Measurements from ENCODE around the gene NCK1. TPM values are rescaled to one million over a fixed set of nuclear protein-coding genes. Genes with fewer than 3 reads are reported as not detected.

Gene NCK1
- total and polyA plus RNA-seq, 9 of the 15 experiments (the other 6 are each of a cell fraction or from before 2014, with no cell fraction given) = 17.3 to 30.5 (median 25.0) TPM

- no peak for TF ChIP-seq ZNF75A (CRISPR knock-in tag; IDR thresholded peaks at IDR 0.05)
- no peak for TF ChIP-seq TRIM28 (IDR thresholded peaks at IDR 0.05)
- TF ChIP-seq MTF1 (CRISPR knock-in tag; IDR thresholded peaks at IDR 0.05; ENCODE audit: borderline replicate concordance) = no peak
- TF ChIP-seq ZNF316 (IDR thresholded peaks at IDR 0.05) = peak; percentile 82
- TF ChIP-seq GATAD2B (IDR thresholded peaks at IDR 0.05; ENCODE audit: borderline replicate concordance) = no peak
- TF ChIP-seq FOXA1 (IDR thresholded peaks at IDR 0.05; ENCODE audit: borderline replicate concordance) = no peak
- TF ChIP-seq MAFG (tag; conservative IDR thresholded peaks at IDR 0.05) = peak; percentile 50; the same call in 1 of the 2 replicates
- TF ChIP-seq NR2C1 (IDR thresholded peaks at IDR 0.05) = no peak
- no peak for TF ChIP-seq NR2C1 (tag; IDR thresholded peaks at IDR 0.05)
- no peak for TF ChIP-seq CUX1 (CRISPR knock-in tag; IDR thresholded peaks at IDR 0.05)
- no peak for TF ChIP-seq ZNF175 (CRISPR knock-in tag; IDR thresholded peaks at IDR 0.05; ENCODE audit: low read depth)
- no peak for TF ChIP-seq ZNF668 (CRISPR knock-in tag; IDR thresholded peaks at IDR 0.05)
- TF ChIP-seq ZNF121 (CRISPR knock-in tag; conservative IDR thresholded peaks at IDR 0.05) = no peak
- no peak for TF ChIP-seq CAMTA2 (CRISPR knock-in tag; conservative IDR thresholded peaks at IDR 0.05)
- TF ChIP-seq E2F5 (CRISPR knock-in tag; IDR thresholded peaks at IDR 0.05) = no peak
- no peak for TF ChIP-seq WHSC1 (IDR thresholded peaks at IDR 0.05; ENCODE audit: low read length)
- TF ChIP-seq ZNF445 (CRISPR knock-in tag; IDR thresholded peaks at IDR 0.05; ENCODE audit: low read depth) = no peak
- no peak for TF ChIP-seq ELF2 (CRISPR knock-in tag; IDR thresholded peaks at IDR 0.05)
- TF ChIP-seq MAFF (IDR thresholded peaks at IDR 0.05; ENCODE audit: low read length) = peak; percentile 49
Measured at GRCh38 chr3:136817448-136817847, 44.6 kb upstream of the NCK1 start (continued).
